ENCODE measurements around the gene WDFY3. TPM values are rescaled to one million over a fixed set of nuclear protein-coding genes. Genes with fewer than 3 reads are reported as not detected.

The WDFY3 gene
- total RNA-seq = 100 to 1,000 TPM in 3 of 4 donors, 10 to 100 TPM in 1; 79.2 to 244 (median 119) TPM

DNA sequence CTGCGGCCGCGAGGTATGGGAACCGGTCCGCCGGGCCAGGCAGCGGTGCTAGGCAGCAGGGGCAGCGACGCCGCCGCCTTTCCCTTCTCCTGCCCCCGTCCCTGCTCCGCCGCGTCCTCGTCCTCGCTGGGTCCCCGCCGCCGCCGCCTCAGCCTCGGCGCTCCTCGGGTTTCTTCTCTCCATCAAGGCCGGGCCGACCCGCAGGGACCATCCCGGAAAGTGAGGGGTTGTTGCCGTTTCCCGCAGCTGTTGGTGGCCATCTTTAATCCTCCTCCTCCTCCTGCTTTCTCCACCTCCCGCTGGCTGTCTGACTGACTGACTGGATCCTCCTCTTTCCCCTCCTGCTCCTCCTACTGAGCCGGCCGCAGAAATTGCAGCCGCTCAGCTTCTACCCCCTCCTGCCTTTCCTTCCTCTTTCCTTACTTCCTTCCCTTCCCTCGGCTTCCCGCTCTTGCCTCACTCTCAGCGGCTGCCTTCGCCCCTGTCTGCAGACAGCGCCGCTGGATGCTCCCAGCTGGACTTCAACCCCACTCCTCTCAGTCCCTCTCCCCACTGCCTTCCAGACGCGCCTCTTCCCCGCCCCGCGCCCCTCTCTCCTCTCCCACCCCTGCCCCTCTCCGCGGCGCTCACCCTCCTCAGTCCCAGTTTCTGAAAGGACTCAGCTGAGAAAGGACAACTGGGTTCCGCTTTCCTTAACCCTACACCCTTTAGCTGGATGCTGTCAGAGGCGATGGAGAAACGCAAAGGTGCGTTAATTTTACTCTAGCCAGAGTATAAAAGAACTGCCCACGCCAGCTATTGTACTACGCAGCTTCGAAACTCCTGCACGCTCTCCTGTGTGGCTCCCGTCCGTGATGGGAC, at the start of gene WDFY3:
Gene WDFY3 (minus strand): TSS at position 309 of the 861 bp plus-strand sequence. CDS start 106,099 bp downstream, outside the sequence.
- H3K4me1 ChIP-seq = peaks cover 31% of the 10 kb centered on the region
- H3K27ac ChIP-seq = peak within 1 kb of the TSS; percentile 97
- WGBS = under 1% methylated on average over 54 of the region's 58 CpGs
- no peaks in the 10 kb centered on the region for H3K27me3 ChIP-seq
- H3K36me3 ChIP-seq = no peaks in the 10 kb centered on the region
- TF ChIP-seq POLR2A (IDR thresholded peaks at IDR 0.05) (peak; percentile 9 to 55), EP300 (IDR thresholded peaks at IDR 0.05) (no peak), POLR2AphosphoS5 (IDR thresholded peaks at IDR 0.05) (peak in 2 of 3 donors; percentile 70 to 79)
- DNase-seq (ENCODE audit: low spot score in 2 of 2) = peak; percentile 91
- peak within 1 kb of the TSS; percentile 68 for H3K4me3 ChIP-seq
- no peaks in the 10 kb centered on the region for H3K9me3 ChIP-seq

- TF ChIP-seq EP300 (IDR thresholded peaks at IDR 0.05) = no peak
- TF ChIP-seq POLR2AphosphoS5 (IDR thresholded peaks at IDR 0.05) = no peak
- no peak for TF ChIP-seq POLR2A (IDR thresholded peaks at IDR 0.05)
- TF ChIP-seq CTCF (IDR thresholded peaks at IDR 0.05) = no peak
- H3K4me3 ChIP-seq = no peak overlapping the region
- no peaks in the 10 kb centered on the region for H3K36me3 ChIP-seq
- no peak overlapping the region for H3K27ac ChIP-seq
- H3K4me1 ChIP-seq = no peaks in the 10 kb centered on the region
- 77% methylated on average over 2 of the region's 2 CpGs for WGBS
- no peak for DNase-seq (ENCODE audit: low spot score in 2 of 2)
- no peaks in the 10 kb centered on the region for H3K9me3 ChIP-seq
- H3K27me3 ChIP-seq = no peaks in the 10 kb centered on the region
Observed at GRCh38 chr4:85005865-85006377, 39.4 kb upstream of the WDFY3 start.

DNA sequence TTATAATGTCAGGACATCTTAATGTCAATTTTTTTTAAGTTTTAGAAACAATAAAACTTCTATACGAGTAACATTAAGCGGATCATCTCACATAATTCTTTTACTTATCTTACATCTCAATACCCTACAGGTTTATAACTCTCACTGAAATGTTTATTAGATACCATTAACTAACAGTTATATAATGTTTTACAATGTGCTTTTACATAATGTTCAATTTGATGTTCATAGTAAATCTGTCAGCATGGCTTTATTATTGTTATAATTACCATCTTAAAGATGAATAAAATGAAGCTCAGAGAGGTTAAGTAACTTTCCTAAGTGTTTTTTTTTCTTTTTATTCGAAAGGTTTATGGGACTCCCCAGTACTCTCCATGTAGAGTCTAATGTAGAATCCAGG, 33.9 kb upstream of the WDFY3 start:
- Histone ChIP-seq H3K36me3 (no peaks in the 10 kb centered on the region), H3K9me3 (no peaks in the 10 kb centered on the region), H3K4me1 (no peaks in the 10 kb centered on the region), H3K4me3 (no peak overlapping the region), H3K27ac (no peak overlapping the region), H3K27me3 (no peaks in the 10 kb centered on the region)
- TF ChIP-seq POLR2A (IDR thresholded peaks at IDR 0.05) (no peak), POLR2AphosphoS5 (IDR thresholded peaks at IDR 0.05) (no peak), CTCF (IDR thresholded peaks at IDR 0.05) (no peak), EP300 (IDR thresholded peaks at IDR 0.05) (no peak)
- 77% methylated on average over 3 of the region's 3 CpGs for WGBS
- DNase-seq (ENCODE audit: low spot score in 2 of 2) = no peak

- no peaks in the 10 kb centered on the region for H3K27me3 ChIP-seq
- WGBS = 96% methylated on average over 3 of the region's 3 CpGs
- no peaks in the 10 kb centered on the region for H3K9me3 ChIP-seq
- H3K27ac ChIP-seq = no peak overlapping the region
- no peaks in the 10 kb centered on the region for H3K36me3 ChIP-seq
- TF ChIP-seq POLR2AphosphoS5 (IDR thresholded peaks at IDR 0.05) = no peak
- no peak for TF ChIP-seq POLR2A (IDR thresholded peaks at IDR 0.05)
- no peak for TF ChIP-seq EP300 (IDR thresholded peaks at IDR 0.05)
- TF ChIP-seq CTCF (IDR thresholded peaks at IDR 0.05) = no peak
- H3K4me1 ChIP-seq = no peaks in the 10 kb centered on the region
- no peak overlapping the region for H3K4me3 ChIP-seq
- DNase-seq (ENCODE audit: low spot score in 2 of 2) = no peak
Observed at GRCh38 chr4:84995386-84995785, 28.9 kb upstream of the WDFY3 start.

DNA sequence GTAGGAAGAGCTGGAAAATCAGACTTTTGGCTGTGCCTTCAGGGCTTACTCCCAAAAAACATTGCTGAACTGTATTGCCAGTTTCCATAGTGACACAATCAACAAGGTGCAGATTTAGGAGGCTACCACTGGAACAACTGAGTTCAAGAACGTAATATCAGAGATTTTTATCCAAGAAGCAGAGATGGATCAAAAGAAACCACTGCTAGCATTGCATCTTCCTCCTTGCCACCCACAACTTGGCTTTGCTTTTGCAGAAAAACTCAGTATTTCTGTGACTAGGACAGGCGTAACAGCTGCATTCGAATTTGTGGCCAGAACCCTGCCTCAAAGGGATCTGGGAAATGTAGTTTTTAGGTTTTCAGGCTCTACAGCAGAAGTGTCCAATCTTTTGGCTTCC, 27.8 kb upstream of the WDFY3 start:
- Histone ChIP-seq H3K36me3 (no peaks in the 10 kb centered on the region), H3K4me1 (no peaks in the 10 kb centered on the region), H3K4me3 (no peak overlapping the region), H3K27ac (no peak overlapping the region), H3K9me3 (no peaks in the 10 kb centered on the region), H3K27me3 (no peaks in the 10 kb centered on the region)
- TF ChIP-seq POLR2A (IDR thresholded peaks at IDR 0.05) = no peak
- TF ChIP-seq EP300 (IDR thresholded peaks at IDR 0.05) = no peak
- TF ChIP-seq CTCF (IDR thresholded peaks at IDR 0.05) = no peak
- TF ChIP-seq POLR2AphosphoS5 (IDR thresholded peaks at IDR 0.05) = no peak
- 14% methylated on average over 3 of the region's 3 CpGs for WGBS
- no peak for DNase-seq (ENCODE audit: low spot score in 2 of 2)

Data from suprapubic skin (tissue), 4 donors.